Fibroblast of mammary gland (primary cell): ENCODE data around the gene SCRG1.
A peak's percentile ranks its signal among the peaks of the same experiment; 100 is the strongest.

Source experiments
- DNase-seq: peaks from one replicate; pipeline ENCODE4 v3.0.0-alpha.2; 2010; ENCODE audit warnings: low read depth
- H3K4me3 ChIP-seq: 2 replicates; pipeline ENCODE4 v1.5.1; 2011; ENCODE audit warnings: low read depth, mild to moderate bottlenecking, low read length, moderate library complexity; ENCODE audit not compliant: control insufficient read depth
- TF ChIP-seq, protein P1 (sequence below): conservative IDR thresholded peaks from 2 replicates; pipeline ENCODE4 v1.5.1; 2011; ENCODE audit warnings: low read depth, low read length, inconsistent platforms; ENCODE audit not compliant: control insufficient read depth, insufficient read depth

The SCRG1 gene

GRCh38 chr4:173334891-173335752 lies 63.8 kb downstream of the SCRG1 start:
- H3K4me3 ChIP-seq = peak overlapping the region; percentile 81
- DNase-seq = peak; percentile 84
- TF ChIP-seq, protein P1, sequence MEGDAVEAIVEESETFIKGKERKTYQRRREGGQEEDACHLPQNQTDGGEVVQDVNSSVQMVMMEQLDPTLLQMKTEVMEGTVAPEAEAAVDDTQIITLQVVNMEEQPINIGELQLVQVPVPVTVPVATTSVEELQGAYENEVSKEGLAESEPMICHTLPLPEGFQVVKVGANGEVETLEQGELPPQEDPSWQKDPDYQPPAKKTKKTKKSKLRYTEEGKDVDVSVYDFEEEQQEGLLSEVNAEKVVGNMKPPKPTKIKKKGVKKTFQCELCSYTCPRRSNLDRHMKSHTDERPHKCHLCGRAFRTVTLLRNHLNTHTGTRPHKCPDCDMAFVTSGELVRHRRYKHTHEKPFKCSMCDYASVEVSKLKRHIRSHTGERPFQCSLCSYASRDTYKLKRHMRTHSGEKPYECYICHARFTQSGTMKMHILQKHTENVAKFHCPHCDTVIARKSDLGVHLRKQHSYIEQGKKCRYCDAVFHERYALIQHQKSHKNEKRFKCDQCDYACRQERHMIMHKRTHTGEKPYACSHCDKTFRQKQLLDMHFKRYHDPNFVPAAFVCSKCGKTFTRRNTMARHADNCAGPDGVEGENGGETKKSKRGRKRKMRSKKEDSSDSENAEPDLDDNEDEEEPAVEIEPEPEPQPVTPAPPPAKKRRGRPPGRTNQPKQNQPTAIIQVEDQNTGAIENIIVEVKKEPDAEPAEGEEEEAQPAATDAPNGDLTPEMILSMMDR = no peak
